GM10266 (cell line): ENCODE measurements around the gene NRCAM.

Experiments
- DNase-seq: peaks from one replicate; pipeline ENCODE4 v3.0.0; 2012; ENCODE audit errors: extremely low spot score
- TF ChIP-seq, protein P1 (sequence below): IDR thresholded peaks from 2 replicates; pipeline ENCODE4 v1.5.1; 2012; ENCODE audit warnings: mild to moderate bottlenecking, low read depth; ENCODE audit not compliant: control insufficient read depth, insufficient read depth; ENCODE audit errors: missing control alignments

NRCAM gene

DNA sequence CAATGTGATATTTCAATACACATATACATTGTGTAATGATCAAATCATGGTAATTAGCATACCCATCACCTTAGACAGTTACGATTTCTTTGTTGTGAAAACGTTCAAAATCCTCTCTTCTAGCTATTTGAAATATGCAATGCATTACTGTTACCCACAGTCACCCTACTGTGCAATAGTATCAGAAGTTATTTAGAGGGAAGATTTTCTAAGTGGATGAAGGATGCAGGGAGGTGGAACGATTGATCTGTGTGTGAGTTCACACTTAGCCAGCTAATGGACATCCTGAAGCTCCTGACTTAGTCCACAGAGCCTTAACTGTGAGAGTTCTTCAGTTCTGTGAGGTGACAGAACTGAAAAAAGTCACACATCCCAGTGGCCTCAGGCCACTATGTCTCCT, 228.9 kb downstream of the NRCAM start:
- TF ChIP-seq, protein P1, sequence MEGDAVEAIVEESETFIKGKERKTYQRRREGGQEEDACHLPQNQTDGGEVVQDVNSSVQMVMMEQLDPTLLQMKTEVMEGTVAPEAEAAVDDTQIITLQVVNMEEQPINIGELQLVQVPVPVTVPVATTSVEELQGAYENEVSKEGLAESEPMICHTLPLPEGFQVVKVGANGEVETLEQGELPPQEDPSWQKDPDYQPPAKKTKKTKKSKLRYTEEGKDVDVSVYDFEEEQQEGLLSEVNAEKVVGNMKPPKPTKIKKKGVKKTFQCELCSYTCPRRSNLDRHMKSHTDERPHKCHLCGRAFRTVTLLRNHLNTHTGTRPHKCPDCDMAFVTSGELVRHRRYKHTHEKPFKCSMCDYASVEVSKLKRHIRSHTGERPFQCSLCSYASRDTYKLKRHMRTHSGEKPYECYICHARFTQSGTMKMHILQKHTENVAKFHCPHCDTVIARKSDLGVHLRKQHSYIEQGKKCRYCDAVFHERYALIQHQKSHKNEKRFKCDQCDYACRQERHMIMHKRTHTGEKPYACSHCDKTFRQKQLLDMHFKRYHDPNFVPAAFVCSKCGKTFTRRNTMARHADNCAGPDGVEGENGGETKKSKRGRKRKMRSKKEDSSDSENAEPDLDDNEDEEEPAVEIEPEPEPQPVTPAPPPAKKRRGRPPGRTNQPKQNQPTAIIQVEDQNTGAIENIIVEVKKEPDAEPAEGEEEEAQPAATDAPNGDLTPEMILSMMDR: no peak
- DNase-seq: no peak

DNA sequence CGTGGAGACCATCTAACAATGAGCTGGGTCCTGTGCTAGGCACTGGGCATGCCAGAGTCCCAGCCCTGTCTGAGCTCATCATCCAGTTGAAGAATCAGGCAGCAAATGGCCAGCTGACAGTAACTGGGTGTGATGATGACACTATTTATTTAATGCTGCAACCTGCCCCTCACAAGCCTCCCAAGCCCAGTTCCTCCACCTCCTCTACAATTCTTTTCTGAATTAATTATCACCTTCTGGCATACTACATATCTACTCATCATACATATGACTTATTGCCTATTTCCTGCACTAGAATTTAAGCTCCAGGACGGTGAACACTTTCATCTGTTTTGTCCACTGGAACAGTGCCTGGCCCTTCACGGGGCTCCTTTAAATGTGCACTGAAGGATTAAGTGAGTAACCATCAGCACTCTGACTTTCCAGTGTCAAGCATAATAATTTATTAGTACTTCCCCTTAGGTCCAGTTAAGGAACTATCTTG, 229.4 kb downstream of the NRCAM start:
- TF ChIP-seq, protein P1: no peak
- no peak for DNase-seq

DNA sequence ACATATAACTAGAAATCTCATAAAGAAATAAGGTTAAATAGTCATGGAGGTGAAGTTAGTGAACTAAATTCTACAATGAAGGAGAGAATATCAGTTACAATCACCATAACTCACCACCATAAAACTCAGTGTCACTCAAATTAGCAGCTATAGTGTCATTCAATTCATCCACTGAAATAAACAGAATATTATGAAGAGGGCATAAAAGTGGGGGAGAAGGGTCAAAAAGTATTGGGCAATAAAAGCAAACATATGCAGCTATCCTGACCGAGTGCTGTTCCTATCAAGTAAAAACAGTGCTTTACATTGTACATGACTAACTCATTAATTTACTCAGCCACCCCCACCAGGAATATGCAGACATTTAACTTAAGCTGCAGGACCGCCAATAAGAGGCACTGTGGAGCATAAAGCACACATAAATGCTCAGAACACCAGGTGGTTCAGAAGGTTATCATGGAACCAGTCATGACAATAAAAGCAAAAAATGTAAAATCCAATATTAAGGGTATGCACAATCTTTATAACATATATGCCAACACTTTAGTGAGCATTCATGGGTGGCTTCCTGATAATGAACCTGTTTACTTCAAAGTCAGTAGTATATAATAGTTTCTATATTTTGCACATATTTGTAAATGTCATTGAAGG, 230.6 kb downstream of the NRCAM start:
- no peak for DNase-seq
- TF ChIP-seq, protein P1: no peak

DNA sequence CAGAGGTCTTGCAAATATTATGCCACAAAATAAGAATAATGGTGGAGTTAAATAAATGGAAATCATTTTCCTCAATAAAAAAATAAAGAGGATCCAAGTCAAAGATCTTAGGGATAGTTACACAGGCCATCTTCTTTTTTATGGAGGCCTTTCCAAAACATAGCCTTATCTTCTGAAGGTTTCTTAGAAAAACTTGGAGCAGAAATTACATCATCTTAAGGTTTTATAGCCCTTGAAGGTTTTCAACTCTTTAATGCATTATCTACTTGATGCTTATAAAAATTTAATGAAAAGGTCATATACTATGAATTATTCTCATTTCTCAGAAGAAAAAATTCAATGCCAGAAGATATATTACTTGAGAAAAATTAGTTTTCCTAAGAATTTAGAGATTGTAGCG, 231.8 kb downstream of the NRCAM start:
- TF ChIP-seq, protein P1: no peak
- no peak for DNase-seq

DNA sequence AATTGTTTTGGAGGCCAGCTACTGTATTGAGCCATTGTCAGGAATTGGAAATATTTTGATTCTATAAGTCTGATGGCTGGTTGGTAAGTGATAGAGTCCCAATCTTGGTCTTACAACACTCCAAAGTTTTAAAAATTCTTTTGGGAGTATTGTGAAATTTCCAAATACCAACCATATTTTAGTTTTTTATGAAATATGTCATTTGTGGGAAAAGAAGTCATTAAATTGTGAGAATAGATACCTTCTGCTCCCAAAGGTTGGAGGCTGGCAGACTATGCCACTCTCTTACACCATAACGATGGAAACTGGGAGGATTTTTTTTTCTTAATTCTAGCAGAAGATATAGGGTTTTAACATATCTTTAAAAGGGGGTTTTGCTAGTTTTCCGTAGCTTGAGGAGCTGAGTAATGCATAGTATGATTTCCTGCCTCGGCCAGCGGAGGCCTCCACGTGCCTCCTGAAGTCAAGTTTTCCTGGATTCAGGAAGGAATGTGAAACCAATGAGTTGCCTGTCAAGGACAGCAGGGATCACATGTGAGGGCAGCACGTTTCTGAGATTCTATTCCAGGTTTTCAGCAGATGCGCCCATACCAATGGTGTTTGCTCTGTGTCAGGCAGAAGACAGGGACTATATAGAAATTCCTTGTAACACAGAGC, 233.9 kb downstream of the NRCAM start:
- DNase-seq: no peak
- TF ChIP-seq, protein P1: no peak

DNA sequence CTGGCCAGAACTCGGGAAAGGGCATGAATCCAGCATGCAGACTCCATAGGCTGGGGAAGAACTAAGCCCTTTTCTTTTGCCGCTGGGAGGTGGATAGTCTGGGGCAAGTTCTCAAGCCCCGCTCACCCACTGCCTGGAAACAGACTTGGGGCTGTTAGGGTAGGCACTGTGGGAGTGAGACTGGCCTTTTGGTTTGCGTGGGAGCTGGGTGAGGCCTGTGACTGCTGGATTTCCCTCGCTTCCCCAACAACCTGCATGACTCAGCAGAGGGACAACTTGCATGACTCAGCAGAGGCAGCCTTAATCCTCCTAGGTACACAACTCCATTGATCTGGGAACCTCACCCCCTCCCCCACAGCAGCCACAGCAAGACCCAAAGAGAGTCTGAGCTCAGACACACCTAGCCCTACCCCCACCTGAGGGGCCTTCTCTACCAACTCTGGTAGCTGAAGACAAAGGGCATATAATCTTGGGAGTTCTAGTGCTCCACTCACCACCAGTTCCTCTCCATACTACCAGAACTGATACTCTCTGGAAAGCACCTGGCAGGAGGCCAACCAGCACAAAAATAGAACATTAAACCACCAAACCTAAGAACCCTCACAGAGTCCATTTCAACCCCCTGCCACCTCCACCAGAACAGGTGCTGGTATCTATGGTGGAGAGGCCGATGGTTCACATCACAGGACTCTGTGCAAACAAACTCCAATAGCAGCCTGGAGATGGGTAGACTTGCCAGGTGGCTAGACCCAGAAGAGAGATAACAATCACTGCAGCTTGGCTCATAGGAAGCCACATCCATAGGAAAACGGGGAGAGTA, 244.6 kb downstream of the NRCAM start:
- TF ChIP-seq, protein P1: no peak
- DNase-seq: no peak
